PC-3 (cell line): Measurements from ENCODE around the gene KRT7.

Source experiments
- EZH2 ChIP-seq: fragments of 300-600 bp; sonication (generic); IDR thresholded peaks from one replicate; pipeline ENCODE4 v1.6.1; 2017; ENCODE audit warnings: antibody characterized with exemption, mild to moderate bottlenecking, low read length; ENCODE audit not compliant: unreplicated experiment
- EZH2phosphoT487 ChIP-seq: fragments of 300-600 bp; sonication (generic); IDR thresholded peaks from 2 replicates; pipeline ENCODE4 v1.6.1; 2018; ENCODE audit warnings: mild to moderate bottlenecking, antibody characterized with exemption, low read length, borderline replicate concordance
- TF ChIP-seq, protein P1 (sequence below): fragments of 300-600 bp; sonication (generic); conservative IDR thresholded peaks from 2 replicates; pipeline ENCODE4 v1.5.1; 2017; ENCODE audit warnings: antibody characterized with exemption, low read depth, mild to moderate bottlenecking, low read length

DNA sequence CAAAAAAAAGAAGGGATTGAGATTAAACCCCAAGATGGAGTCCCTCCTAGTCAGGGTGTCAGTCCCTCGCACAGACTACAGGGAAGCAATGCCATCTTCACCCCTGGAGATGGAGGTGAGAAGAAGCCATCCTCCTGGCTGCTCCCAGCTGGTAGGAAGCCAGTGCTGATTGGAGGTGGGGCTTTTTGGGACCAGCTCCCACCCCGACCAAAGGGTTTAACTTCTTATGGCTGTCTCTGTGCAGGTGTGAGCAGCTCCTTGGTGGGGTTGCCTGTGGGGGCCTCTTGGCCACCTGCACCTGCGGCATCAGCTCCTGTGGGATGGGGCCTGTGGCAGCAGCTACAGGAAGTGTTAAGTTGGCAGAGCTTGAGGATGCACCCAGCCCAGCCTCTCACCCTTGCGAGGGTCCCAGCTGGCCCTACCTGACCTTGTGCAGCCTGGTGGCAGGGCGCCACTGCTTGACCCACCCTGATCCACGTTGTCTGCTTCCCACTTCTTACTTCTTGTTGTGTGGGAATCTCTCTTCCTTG, 37.6 kb downstream of the KRT7 start:
- TF ChIP-seq, protein P1, sequence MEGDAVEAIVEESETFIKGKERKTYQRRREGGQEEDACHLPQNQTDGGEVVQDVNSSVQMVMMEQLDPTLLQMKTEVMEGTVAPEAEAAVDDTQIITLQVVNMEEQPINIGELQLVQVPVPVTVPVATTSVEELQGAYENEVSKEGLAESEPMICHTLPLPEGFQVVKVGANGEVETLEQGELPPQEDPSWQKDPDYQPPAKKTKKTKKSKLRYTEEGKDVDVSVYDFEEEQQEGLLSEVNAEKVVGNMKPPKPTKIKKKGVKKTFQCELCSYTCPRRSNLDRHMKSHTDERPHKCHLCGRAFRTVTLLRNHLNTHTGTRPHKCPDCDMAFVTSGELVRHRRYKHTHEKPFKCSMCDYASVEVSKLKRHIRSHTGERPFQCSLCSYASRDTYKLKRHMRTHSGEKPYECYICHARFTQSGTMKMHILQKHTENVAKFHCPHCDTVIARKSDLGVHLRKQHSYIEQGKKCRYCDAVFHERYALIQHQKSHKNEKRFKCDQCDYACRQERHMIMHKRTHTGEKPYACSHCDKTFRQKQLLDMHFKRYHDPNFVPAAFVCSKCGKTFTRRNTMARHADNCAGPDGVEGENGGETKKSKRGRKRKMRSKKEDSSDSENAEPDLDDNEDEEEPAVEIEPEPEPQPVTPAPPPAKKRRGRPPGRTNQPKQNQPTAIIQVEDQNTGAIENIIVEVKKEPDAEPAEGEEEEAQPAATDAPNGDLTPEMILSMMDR: no peak
- no peak for TF ChIP-seq EZH2
- no peak for TF ChIP-seq EZH2phosphoT487
